B cell (primary cell): ENCODE results near the gene HOXC13.

Source experiments
- CTCF ChIP-seq: fragments of 200-600 bp; IDR thresholded peaks from one replicate; pipeline ENCODE4 v1.8.0; 2022; ENCODE audit warnings: antibody characterized with exemption, mild to moderate bottlenecking
- EZH2 ChIP-seq: IDR thresholded peaks from 2 replicates; pipeline ENCODE4 v1.6.1; 2012; ENCODE audit warnings: borderline replicate concordance, low read depth, mild to moderate bottlenecking, moderate library complexity, low read length; ENCODE audit not compliant: insufficient read depth, poor library complexity, severe bottlenecking

GRCh38 chr12:53949631-53950436, 11.2 kb downstream of the HOXC13 start:
- no peak for TF ChIP-seq CTCF
- TF ChIP-seq EZH2, result no peak
